Retinal pigment epithelial cell (primary cell): ENCODE measurements around the gene ARSK.
"Not testable (repeated sequence)": the region's sequence is repeated elsewhere in the genome, so short reads cannot be mapped to it uniquely, and the experiment has no call there.

ENCODE experiments used
- DNase-seq: peaks from one replicate; pipeline ENCODE4 v3.0.0-alpha.2; 2010; ENCODE audit warnings: low read depth
- H3K4me3 ChIP-seq: 2 replicates; pipeline ENCODE4 v1.5.1; 2011; ENCODE audit warnings: mild to moderate bottlenecking, low read length, control low read depth, moderate library complexity
- TF ChIP-seq, protein P1 (sequence below): conservative IDR thresholded peaks from 2 replicates; pipeline ENCODE4 v1.5.1; 2011; ENCODE audit warnings: low read depth, low read length, control low read depth, inconsistent platforms

The ARSK gene

DNA sequence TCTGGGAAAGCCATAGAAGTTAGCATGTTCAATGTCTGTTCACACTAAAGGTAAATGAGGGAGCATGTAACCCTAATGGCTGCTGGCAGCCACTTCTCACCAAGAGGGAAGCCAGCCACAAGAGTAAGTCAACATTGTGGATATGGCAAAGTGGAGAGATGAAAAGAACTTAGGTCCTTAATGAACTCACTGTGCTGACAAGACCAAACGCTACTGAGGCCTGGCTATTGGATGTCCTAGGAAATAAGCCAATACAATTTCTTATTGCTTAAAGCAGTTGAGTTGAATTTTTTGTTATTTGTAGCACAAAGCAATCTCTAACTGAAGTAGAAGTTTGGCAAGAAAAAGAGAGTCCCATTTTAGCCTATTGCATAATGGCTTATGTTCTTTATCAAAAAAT lies 71.8 kb downstream of the ARSK start:
- no peak overlapping the region for H3K4me3 ChIP-seq
- TF ChIP-seq, protein P1, sequence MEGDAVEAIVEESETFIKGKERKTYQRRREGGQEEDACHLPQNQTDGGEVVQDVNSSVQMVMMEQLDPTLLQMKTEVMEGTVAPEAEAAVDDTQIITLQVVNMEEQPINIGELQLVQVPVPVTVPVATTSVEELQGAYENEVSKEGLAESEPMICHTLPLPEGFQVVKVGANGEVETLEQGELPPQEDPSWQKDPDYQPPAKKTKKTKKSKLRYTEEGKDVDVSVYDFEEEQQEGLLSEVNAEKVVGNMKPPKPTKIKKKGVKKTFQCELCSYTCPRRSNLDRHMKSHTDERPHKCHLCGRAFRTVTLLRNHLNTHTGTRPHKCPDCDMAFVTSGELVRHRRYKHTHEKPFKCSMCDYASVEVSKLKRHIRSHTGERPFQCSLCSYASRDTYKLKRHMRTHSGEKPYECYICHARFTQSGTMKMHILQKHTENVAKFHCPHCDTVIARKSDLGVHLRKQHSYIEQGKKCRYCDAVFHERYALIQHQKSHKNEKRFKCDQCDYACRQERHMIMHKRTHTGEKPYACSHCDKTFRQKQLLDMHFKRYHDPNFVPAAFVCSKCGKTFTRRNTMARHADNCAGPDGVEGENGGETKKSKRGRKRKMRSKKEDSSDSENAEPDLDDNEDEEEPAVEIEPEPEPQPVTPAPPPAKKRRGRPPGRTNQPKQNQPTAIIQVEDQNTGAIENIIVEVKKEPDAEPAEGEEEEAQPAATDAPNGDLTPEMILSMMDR: no peak
- no peak for DNase-seq

DNA sequence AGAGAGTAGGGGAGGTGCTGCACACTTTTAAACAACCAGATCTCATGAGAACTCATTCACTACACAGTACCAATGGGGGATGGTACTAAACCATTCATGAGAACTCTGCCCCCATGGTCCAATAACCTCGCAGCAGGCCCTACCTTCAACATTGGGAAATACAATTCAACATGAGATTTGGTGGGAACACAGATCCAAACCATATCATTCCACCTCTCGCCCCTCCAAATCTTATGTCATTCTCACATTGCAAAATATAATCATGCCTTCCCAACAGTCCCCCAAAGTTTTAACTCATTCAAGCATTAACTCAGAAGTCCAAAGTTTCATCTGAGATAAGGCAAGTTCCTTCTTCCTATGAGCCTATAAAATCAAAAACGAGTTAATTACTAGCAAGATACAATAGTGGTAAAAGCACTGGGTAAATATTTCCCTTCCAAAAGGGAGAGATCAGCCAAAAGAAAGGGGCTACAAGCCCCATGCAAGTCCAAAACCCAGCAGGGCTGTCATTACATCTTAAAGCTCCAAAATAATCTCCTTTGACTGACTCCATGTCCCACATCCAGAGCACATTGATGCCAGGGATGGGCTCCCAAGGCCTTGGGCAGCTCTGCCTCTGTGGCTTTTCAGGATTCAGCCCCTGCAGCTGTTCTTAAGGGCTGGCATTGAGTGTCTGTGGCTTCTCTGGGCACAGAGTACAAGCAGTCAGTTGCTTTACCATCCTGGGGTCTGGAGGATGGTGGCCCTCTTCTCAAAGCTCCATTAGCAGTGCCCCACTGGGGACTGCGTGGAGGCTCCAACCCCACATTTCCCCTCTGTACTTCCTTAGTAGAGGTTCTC lies 73.3 kb downstream of the ARSK start:
- TF ChIP-seq, protein P1: no peak
- DNase-seq: no peak

DNA sequence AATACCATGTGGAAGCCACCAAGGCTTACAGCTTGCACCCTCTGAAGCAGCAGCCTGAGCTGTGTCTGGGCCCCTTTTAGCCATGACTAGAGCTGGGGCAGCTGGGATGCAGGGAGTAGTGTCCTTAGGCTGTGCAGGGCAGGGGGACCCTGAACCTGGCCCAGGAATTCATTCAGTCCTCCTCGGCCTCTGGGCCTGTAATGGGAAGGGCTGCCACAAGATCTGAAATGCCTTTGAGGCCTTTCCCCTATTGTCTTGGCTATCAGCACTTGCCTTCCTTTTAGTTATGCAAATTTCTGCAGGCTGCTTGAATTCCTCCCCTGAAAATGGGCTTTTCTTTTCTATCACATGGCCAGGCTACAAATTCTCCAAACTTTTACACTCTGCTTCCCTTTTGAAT lies 74.0 kb downstream of the ARSK start:
- DNase-seq: no peak

More for the DNA sequence above, 73.3 kb downstream of the ARSK start:
- no peak overlapping the region for H3K4me3 ChIP-seq

DNA sequence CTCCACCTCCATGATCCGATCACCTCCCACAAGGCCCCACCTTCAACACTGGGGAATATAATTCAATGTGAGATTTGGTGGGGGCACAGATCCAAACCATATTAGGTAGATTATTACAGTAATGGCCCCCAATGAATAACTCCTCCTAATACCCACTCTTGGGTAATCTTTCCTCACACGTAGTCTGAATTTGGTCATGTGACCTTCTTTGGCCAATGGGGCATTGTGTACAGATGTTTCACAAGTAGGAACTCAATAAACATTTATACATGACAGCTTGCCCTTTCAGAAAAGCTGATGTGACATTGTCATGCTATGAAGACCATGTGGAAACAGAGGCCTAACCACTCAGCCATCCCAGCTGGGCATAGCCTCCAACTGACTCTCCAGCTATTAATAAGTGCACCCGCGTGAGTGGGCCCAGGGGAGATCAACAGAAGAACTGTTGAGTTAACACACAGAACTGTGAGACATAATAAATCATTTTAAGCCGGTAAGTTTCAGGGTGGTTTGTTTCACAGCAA lies 75.6 kb downstream of the ARSK start:
- no peak for DNase-seq
- TF ChIP-seq, protein P1: no peak
- no peak overlapping the region for H3K4me3 ChIP-seq

More for the DNA sequence above, 74.0 kb downstream of the ARSK start:
- TF ChIP-seq, protein P1: no peak
- no peak overlapping the region for H3K4me3 ChIP-seq

DNA sequence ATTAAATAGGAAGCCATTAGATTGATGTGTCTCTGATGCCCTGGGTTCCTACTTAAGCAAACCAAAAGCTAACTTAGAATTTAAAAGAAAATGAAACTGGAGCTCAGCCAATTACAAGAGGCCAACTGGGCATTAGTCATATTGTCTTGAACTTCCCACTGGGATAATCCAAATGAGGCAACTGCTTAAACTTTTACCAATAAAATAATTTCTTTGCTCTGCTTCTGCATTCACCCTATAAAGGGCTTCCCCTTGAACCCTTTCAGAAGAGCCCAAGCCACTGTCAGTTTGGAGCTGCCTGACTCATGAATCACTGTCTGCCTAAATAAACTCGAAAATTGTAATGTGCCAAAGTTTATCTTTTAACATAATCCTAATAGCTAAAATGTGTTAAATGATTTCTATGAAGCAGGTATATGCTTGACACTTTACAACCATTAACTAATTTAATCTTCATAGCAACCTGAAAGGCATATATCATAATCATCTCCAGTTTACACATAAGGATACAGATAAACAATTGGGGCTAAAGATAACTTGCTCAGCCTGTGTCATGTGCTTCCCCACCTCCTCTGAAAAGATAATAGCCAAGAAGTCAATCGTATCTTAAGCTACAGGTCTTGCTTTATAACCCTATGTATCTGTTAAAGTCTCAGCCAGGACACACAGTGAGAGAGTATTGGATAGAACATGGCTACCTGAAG lies 76.5 kb downstream of the ARSK start:
- DNase-seq: no peak
- H3K4me3 ChIP-seq: no peak overlapping the region
- TF ChIP-seq, protein P1: no peak

DNA sequence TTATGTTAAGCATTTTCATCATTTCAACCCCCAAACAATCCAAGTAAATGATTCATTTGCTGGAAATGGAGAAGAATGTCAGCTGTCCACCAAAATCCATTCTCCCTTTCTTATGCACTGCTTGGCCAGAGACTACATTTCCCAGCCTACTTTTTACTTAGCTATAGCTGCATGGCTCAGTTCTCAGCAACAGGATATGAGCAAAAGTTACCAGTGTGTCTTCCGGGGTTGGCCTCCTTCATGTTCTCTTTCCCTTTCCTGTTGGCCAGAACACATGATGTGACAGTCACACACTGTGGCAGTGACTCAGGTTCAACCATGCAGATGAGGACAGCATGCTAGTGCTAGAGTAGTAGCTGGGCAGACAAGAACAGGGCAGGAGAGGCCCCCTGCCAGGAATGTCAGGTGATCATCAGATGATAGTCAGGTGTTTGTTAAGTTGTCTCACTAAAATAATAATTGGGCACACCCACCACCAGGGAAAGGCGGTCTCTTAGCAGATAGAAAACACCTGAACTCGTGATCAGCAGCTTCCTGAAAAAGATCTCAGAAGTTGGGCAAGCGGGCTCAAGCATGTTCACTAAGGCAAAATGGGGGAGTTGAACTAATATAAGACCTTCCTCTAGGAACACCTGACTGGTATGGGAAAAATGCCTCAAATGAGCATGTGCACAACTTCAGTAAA lies 77.2 kb downstream of the ARSK start:
- DNase-seq: no peak
- TF ChIP-seq, protein P1: no peak
- H3K4me3 ChIP-seq: no peak overlapping the region

DNA sequence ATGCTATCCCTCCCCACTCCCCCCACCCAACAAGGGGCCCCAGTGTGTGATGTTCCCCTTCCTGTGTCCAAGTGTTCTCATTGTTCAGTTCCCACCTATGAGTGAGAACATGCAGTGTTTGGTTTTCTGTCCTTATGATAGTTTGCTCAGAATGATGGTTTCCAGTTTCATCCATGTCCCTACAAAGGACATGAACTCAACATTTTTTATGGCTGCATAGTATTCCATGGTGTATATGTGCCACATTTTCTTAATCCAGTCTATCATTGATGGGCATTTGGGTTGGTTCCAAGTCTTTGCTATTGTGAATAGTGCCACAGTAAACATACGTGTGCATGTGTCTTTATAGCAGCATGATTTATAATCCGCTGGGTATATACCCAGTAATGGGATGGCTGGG lies 78.0 kb downstream of the ARSK start:
- DNase-seq: not testable (repeated sequence)

More for the DNA sequence above, 78.0 kb downstream of the ARSK start:
- not testable (repeated sequence) for H3K4me3 ChIP-seq
